Lung (tissue), 12 donors: ENCODE data around the gene CASP7. TPM values are rescaled to one million over a fixed set of nuclear protein-coding genes. Genes with fewer than 3 reads are reported as not detected.

Source experiments
- ATAC-seq: fragments of 200-7000 bp; cut with Tn5 transposase; one replicate; pipeline ENCODE4 v1.9.1; 2020; ENCODE audit warnings: moderate number of reproducible peaks; ENCODE audit not compliant: insufficient read depth, low FRiP score
- DNase-seq, 3 donors: peaks; one replicate each; pipeline ENCODE4 v3.0.0-alpha.2; 2013 to 2017
- H3K27ac ChIP-seq, 2 donors: one replicate each; pipeline ENCODE4 v1.5.1; 2013; ENCODE audit warnings: mild to moderate bottlenecking in 2 of 2, moderate library complexity in 2 of 2, control low read depth in 1 of 2, inconsistent platforms in 1 of 2, low read depth in 1 of 2, low read length in 1 of 2
- H3K27me3 ChIP-seq, 3 donors: one replicate each; pipeline ENCODE4 v1.5.1; 2013; ENCODE audit warnings: low read length in 2 of 3; ENCODE audit not compliant: control insufficient read depth in 3 of 3, insufficient read depth in 3 of 3
- H3K36me3 ChIP-seq, 4 donors: one replicate each; pipeline ENCODE4 v1.5.1; 2013; ENCODE audit warnings: low read length in 4 of 4, mild to moderate bottlenecking in 1 of 4, moderate library complexity in 1 of 4; ENCODE audit not compliant: control insufficient read depth in 4 of 4, insufficient read depth in 4 of 4
- H3K4me1 ChIP-seq, 5 donors: one replicate each; pipeline ENCODE4 v1.5.1; 2013; ENCODE audit warnings: low read length in 5 of 5, mild to moderate bottlenecking in 2 of 5, moderate library complexity in 1 of 5; ENCODE audit not compliant: control insufficient read depth in 5 of 5, insufficient read depth in 5 of 5
- H3K4me3 ChIP-seq: one replicate; pipeline ENCODE4 v1.5.1; 2013; ENCODE audit warnings: mild to moderate bottlenecking, control low read depth, moderate library complexity
- H3K9ac ChIP-seq, 2 donors: one replicate each; pipeline ENCODE4 v1.5.1; 2013; ENCODE audit warnings: low read length in 2 of 2, control low read depth in 1 of 2; ENCODE audit not compliant: insufficient read depth in 1 of 2
- H3K9me3 ChIP-seq, 4 donors: one replicate each; pipeline ENCODE4 v1.5.1; 2013; ENCODE audit warnings: low read length in 3 of 4, mild to moderate bottlenecking in 1 of 4, moderate library complexity in 1 of 4; ENCODE audit not compliant: control insufficient read depth in 4 of 4, insufficient read depth in 3 of 4
- WGBS, 2 donors: extraction: QIAGEN DNeasy Blood & Tissue Kit; methylation state at CpG; one replicate each; pipeline ENCODE4 v1.1.7; 2013; 5-methylcytosine and 5-hydroxymethylcytosine counted together
- polyA plus RNA-seq, 2 donors: library from polyadenylated mRNA; stranded (reverse); fragments of 200-250 nt; gene quantifications; one replicate each; pipeline ENCODE4 v1.2.1, GENCODE V29; 2013
- total RNA-seq, 2 donors: library from RNA; depleted of rRNA in 1 of 2; stranded (reverse); fragments of >200 nt in 1 of 2; gene quantifications; one replicate each; pipeline ENCODE4 v1.2.1, GENCODE V29; 2014 to 2021
- TF ChIP-seq, protein P1 (sequence below): IDR thresholded peaks from 2 replicates; pipeline ENCODE4 v1.5.1; 2012; ENCODE audit warnings: mild to moderate bottlenecking; ENCODE audit errors: control extremely low read depth, extremely low read depth
- donor health status: control.
- donor health status: control.
- donor health status: Bipolar disorder and iron deficiency.
- donor health status: healthy.
- donor health status: DM: yes; HTN: yes; CAD: no.

Gene CASP7
- total and polyA plus RNA-seq, 4 donors, result 15.4 to 48.2 (median 26.6) TPM

DNA sequence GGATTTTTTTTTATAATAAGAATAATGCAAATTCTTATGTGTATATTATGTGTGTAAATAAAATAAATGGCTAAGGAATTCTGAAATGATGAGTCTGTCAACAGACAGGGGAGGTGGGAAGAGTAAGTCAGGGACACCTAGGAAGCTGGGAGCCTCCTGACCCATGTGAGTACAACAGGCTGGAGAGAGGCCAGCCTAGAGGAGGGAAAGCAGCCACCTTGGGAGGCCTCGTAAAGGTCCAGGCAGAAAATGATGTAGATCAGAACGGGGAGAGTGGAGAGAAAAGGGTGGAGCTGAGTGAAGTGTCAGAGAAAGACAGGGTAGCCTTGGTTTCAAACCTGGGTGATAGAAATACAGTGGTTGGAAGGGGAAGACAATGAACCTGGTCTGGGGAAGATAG is 22.8 kb upstream of the CASP7 start:
- ATAC-seq (no peak), DNase-seq (no peak)
- no peak overlapping the region for H3K27ac ChIP-seq
- H3K4me1 ChIP-seq, result peaks cover 0 to 3% (median 0%) of the 10 kb centered on the region in 5 donors
- no peak overlapping the region for H3K4me3 ChIP-seq
- WGBS, 2 donors, result 43 to 68% methylated on average over 2 of the region's 2 CpGs
- H3K36me3 ChIP-seq, result peaks cover 0 to 9% (median 0%) of the 10 kb centered on the region in 4 donors
- H3K9ac ChIP-seq, result no peak overlapping the region
- peaks cover 0 to 2% (median 0%) of the 10 kb centered on the region in 3 donors for H3K27me3 ChIP-seq
- no peaks in the 10 kb centered on the region for H3K9me3 ChIP-seq
- TF ChIP-seq, protein P1, sequence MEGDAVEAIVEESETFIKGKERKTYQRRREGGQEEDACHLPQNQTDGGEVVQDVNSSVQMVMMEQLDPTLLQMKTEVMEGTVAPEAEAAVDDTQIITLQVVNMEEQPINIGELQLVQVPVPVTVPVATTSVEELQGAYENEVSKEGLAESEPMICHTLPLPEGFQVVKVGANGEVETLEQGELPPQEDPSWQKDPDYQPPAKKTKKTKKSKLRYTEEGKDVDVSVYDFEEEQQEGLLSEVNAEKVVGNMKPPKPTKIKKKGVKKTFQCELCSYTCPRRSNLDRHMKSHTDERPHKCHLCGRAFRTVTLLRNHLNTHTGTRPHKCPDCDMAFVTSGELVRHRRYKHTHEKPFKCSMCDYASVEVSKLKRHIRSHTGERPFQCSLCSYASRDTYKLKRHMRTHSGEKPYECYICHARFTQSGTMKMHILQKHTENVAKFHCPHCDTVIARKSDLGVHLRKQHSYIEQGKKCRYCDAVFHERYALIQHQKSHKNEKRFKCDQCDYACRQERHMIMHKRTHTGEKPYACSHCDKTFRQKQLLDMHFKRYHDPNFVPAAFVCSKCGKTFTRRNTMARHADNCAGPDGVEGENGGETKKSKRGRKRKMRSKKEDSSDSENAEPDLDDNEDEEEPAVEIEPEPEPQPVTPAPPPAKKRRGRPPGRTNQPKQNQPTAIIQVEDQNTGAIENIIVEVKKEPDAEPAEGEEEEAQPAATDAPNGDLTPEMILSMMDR, result no peak

DNA sequence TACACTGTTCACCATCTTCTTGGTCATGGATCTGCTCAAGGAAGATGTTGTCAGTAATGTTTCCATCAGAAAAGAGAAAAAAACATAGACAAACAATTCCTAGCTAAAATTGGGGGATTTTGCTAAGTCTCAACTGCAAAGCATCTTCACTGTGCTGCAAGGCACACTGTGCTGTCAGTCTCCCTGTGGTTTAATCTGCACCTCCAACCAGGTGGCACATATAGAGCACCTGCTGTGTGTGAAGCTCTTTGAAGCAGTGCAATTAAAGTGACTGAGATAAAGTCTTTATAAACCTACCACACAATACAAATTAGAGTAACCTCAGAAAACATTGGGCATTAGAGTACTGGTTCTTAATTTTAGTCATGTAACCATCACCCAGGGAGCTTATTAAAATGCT is 22.2 kb upstream of the CASP7 start:
- TF ChIP-seq, protein P1, result no peak
- no peak overlapping the region for H3K9ac ChIP-seq
- H3K4me3 ChIP-seq, result no peak overlapping the region
- H3K4me1 ChIP-seq, result peaks cover 0 to 3% (median 0%) of the 10 kb centered on the region in 5 donors
- peaks cover 0 to 9% (median 0%) of the 10 kb centered on the region in 4 donors for H3K36me3 ChIP-seq
- DNase-seq (no peak), ATAC-seq (no peak)
- H3K9me3 ChIP-seq, result no peaks in the 10 kb centered on the region
- peaks cover 0 to 3% (median 0%) of the 10 kb centered on the region in 3 donors for H3K27me3 ChIP-seq
- peak overlapping the region in 1 of 2 donors; percentile 12 for H3K27ac ChIP-seq

DNA sequence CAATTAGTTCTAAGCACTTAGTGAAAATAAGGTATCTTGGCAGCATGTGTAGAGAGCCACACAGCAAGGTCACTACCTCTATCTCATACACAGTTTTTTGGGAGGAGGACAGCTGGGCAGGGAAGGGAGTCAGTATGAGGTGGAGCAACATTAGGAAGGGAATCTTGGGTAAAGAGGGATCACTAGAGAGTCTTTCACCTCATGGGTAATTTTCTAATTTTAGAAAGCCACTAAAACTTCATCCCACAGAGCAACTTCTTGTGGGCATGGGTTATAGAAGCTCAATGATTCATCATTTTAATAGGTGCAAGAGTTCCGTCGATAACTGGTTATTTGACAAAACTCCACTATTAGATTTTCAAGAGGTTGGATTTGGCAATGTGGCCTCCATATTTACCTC is 18.4 kb upstream of the CASP7 start:
- no peaks in the 10 kb centered on the region for H3K4me1 ChIP-seq
- H3K27me3 ChIP-seq, result peaks cover 0 to 2% (median 0%) of the 10 kb centered on the region in 3 donors
- ATAC-seq (no peak), DNase-seq (no peak)
- TF ChIP-seq, protein P1, result no peak
- no peaks in the 10 kb centered on the region for H3K36me3 ChIP-seq
- 89 to 91% methylated on average over 2 of the region's 2 CpGs for WGBS, 2 donors
- H3K27ac ChIP-seq, result peak overlapping the region in 1 of 2 donors; percentile 89
- no peak overlapping the region for H3K9ac ChIP-seq
- no peaks in the 10 kb centered on the region for H3K9me3 ChIP-seq
- H3K4me3 ChIP-seq, result no peak overlapping the region

DNA sequence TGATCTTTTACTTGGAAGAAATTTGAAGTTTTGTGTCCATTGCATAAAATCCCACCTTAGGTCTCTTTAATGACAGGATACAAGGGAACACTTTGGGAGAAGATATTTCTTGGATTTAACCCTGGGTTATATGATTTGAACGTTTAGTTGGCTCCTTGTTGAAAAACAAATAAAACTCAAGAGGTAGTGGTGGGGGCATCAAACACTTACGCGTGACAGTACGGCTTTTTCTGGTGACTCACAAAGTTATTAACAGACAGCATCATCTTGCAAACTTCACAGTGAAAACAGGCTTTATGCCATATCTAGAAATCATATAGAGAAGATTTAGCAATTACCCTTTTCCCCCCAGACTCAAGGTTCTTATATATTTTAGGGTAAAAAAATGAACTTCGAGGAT is 16.6 kb upstream of the CASP7 start:
- TF ChIP-seq, protein P1, result no peak
- Histone ChIP-seq H3K9me3 (no peaks in the 10 kb centered on the region), H3K4me1 (no peaks in the 10 kb centered on the region), H3K27ac (peak overlapping the region in 1 of 2 donors; percentile 86), H3K27me3 (peaks cover 0 to 2% (median 0%) of the 10 kb centered on the region in 3 donors), H3K4me3 (no peak overlapping the region), H3K36me3 (no peaks in the 10 kb centered on the region), H3K9ac (no peak overlapping the region)
- ATAC-seq (no peak), DNase-seq (no peak)
- 71 to 79% methylated on average over 5 of the region's 5 CpGs for WGBS, 2 donors
